ENCODE measurements around the gene ZNF576.
"Not testable (repeated sequence)": the region's sequence is repeated elsewhere in the genome, so short reads cannot be mapped to it uniquely, and the experiment has no call there.

The ZNF576 gene

GRCh38 chr19:43586346-43586745 is 10.0 kb upstream of the ZNF576 start:
- no peak for TF ChIP-seq CTCF (IDR thresholded peaks at IDR 0.05; ENCODE audit: low read length, missing control alignments)
- no peak for DNase-seq (ENCODE audit: low read depth)
- H3K4me3 ChIP-seq (replicated peaks; ENCODE audit: low read depth, low read length): no peak overlapping the region

GRCh38 chr19:43587029-43587428 is 9.4 kb upstream of the ZNF576 start:
- DNase-seq (ENCODE audit: low read depth); H3K4me3 ChIP-seq (replicated peaks; ENCODE audit: low read depth, low read length): not testable (repeated sequence)

DNA sequence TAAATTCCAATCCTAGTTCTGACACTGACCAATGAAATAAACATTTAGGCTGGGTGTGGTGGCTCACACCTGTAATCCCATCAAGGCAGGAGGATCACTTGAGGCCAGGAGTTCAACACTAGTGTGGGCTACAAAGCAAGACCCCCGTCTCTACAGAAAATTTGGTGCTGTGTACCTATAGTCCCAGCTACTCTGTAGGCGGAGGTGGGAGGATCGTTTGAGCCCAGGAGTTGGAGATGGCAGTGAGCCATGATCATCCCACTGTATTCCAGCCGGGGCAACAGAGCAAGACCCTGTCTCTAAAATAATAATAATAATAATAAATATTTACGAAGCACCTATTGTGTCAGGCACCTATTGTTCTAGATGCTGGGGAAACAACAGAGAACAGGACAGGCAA is 7.1 kb upstream of the ZNF576 start:
- DNase-seq (ENCODE audit: low read depth): no peak
- no peak for TF ChIP-seq CTCF (IDR thresholded peaks at IDR 0.05; ENCODE audit: low read length, missing control alignments)
- no peak overlapping the region for H3K4me3 ChIP-seq (replicated peaks; ENCODE audit: low read depth, low read length)

DNA sequence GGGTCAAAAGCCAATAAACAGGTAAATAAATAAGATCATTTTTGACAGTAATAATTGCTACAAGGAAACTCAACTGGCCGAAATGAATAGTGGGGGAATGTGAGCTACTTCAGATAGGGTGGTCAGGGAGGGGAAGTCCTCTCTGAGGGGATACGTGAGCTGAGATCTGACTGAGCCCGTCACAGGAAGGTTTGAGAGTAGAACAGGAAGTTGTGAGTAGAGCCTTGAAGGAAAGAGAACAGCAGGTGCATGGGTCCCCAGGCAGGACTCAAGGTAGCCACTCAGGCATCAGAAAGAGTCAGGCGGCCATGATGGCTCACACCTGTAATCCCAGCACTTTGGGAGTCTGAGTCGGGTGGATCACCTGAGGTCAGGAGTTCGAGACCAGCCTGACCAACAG is 6.7 kb upstream of the ZNF576 start:
- no peak for TF ChIP-seq CTCF (IDR thresholded peaks at IDR 0.05; ENCODE audit: low read length, missing control alignments)
- DNase-seq (ENCODE audit: low read depth): no peak
- no peak overlapping the region for H3K4me3 ChIP-seq (replicated peaks; ENCODE audit: low read depth, low read length)

GRCh38 chr19:43591904-43592772 is 4.3 kb upstream of the ZNF576 start:
- no peak overlapping the region for H3K4me3 ChIP-seq (replicated peaks; ENCODE audit: low read depth, low read length)
- no peak for TF ChIP-seq CTCF (IDR thresholded peaks at IDR 0.05; ENCODE audit: low read length, missing control alignments)
- no peak for DNase-seq (ENCODE audit: low read depth)

- H3K4me3 ChIP-seq (replicated peaks; ENCODE audit: low read depth, low read length): no peak overlapping the region
- no peak for DNase-seq (ENCODE audit: low read depth)
- no peak for TF ChIP-seq CTCF (IDR thresholded peaks at IDR 0.05; ENCODE audit: low read length, missing control alignments)
Observed at GRCh38 chr19:43592800-43593350, 3.5 kb upstream of the ZNF576 start.

DNA sequence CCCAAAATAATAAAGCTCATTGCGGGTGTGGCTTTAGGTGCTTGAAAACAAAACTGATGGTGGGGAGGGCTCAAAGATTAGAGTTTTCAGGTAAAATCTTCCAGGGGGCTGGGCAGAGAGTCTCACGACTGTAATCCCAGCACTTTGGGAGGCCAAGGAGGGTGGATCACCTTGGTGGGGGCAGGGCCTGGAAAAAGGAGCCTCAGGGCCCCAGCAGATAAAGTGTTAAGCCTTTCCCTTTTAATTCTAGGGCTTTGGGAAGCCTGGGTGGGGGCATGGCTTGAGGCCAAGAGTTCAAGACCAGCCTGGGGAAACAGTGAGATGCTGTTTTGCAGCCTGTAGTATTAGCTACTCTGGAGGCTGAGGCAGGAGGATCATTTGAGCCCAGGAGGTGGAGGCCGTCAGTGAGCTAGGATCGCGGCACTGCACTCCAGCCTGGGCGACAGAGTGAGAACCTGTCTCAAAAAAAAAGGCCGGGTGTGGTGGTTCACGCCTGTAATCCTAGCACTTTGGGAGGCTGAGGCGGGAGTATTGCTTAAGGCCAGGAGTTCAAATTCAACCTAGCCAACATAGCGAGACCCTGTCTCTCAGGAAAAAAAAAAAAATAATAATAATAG is 2.2 kb upstream of the ZNF576 start:
- no peak for DNase-seq (ENCODE audit: low read depth)
- peak overlapping the region; percentile 84 for H3K4me3 ChIP-seq (replicated peaks; ENCODE audit: low read depth, low read length)
- TF ChIP-seq CTCF (IDR thresholded peaks at IDR 0.05; ENCODE audit: low read length, missing control alignments): no peak
